KOPT-K1 (cell line): ENCODE data around the gene FCHO2.

Source experiments
- H3K27ac ChIP-seq: fragments of 200-600 bp; sonication (generic); 2 replicates; pipeline ENCODE4 v1.5.1; 2016; ENCODE audit warnings: antibody characterized with exemption, mild to moderate bottlenecking, low read depth, low read length; ENCODE audit not compliant: poor library complexity, severe bottlenecking
- H3K36me3 ChIP-seq: fragments of 200-600 bp; sonication (generic); 2 replicates; pipeline ENCODE4 v1.5.1; 2017; ENCODE audit warnings: antibody characterized with exemption, mild to moderate bottlenecking, low read length, moderate library complexity; ENCODE audit not compliant: insufficient read depth
- H3K9me3 ChIP-seq: fragments of 200-600 bp; sonication (generic); 2 replicates; pipeline ENCODE4 v1.5.1; 2017; ENCODE audit warnings: antibody characterized with exemption, low read length, mild to moderate bottlenecking; ENCODE audit not compliant: insufficient read depth, poor library complexity, severe bottlenecking

The FCHO2 gene

GRCh38 chr5:73031839-73032238 is 76.0 kb downstream of the FCHO2 start:
- no peak overlapping the region for H3K27ac ChIP-seq
- H3K36me3 ChIP-seq = no peaks in the 10 kb centered on the region
- H3K9me3 ChIP-seq = no peaks in the 10 kb centered on the region

- no peaks in the 10 kb centered on the region for H3K36me3 ChIP-seq
- H3K9me3 ChIP-seq = no peaks in the 10 kb centered on the region
- H3K27ac ChIP-seq = no peak overlapping the region
Observed at GRCh38 chr5:73032635-73033034, 76.8 kb downstream of the FCHO2 start.

GRCh38 chr5:73037545-73037944 is 81.7 kb downstream of the FCHO2 start:
- Histone ChIP-seq H3K27ac (no peak overlapping the region), H3K36me3 (no peaks in the 10 kb centered on the region), H3K9me3 (no peaks in the 10 kb centered on the region)

GRCh38 chr5:73039082-73039481 is 83.2 kb downstream of the FCHO2 start:
- Histone ChIP-seq H3K27ac (no peak overlapping the region), H3K9me3 (no peaks in the 10 kb centered on the region), H3K36me3 (no peaks in the 10 kb centered on the region)

GRCh38 chr5:73042993-73043392 is 87.2 kb downstream of the FCHO2 start:
- Histone ChIP-seq H3K27ac (no peak overlapping the region), H3K9me3 (no peaks in the 10 kb centered on the region), H3K36me3 (no peaks in the 10 kb centered on the region)

- Histone ChIP-seq H3K27ac (no peak overlapping the region), H3K36me3 (no peaks in the 10 kb centered on the region), H3K9me3 (no peaks in the 10 kb centered on the region)
Observed at GRCh38 chr5:73044546-73044945, 88.7 kb downstream of the FCHO2 start.

GRCh38 chr5:73045623-73046022 is 89.8 kb downstream of the FCHO2 start:
- Histone ChIP-seq H3K9me3 (no peaks in the 10 kb centered on the region), H3K36me3 (no peaks in the 10 kb centered on the region), H3K27ac (no peak overlapping the region)

GRCh38 chr5:73061593-73061992 is 105.8 kb downstream of the FCHO2 start:
- H3K9me3 ChIP-seq = no peaks in the 10 kb centered on the region
- no peak overlapping the region for H3K27ac ChIP-seq
- H3K36me3 ChIP-seq = no peaks in the 10 kb centered on the region

GRCh38 chr5:73066466-73066865 is 110.6 kb downstream of the FCHO2 start:
- H3K27ac ChIP-seq = no peak overlapping the region
- H3K36me3 ChIP-seq = no peaks in the 10 kb centered on the region
- no peaks in the 10 kb centered on the region for H3K9me3 ChIP-seq

GRCh38 chr5:73067213-73067612 is 111.4 kb downstream of the FCHO2 start:
- no peak overlapping the region for H3K27ac ChIP-seq
- no peaks in the 10 kb centered on the region for H3K9me3 ChIP-seq
- no peaks in the 10 kb centered on the region for H3K36me3 ChIP-seq

GRCh38 chr5:73081093-73081492 is 125.3 kb downstream of the FCHO2 start:
- H3K36me3 ChIP-seq = no peaks in the 10 kb centered on the region
- H3K9me3 ChIP-seq = no peaks in the 10 kb centered on the region
- no peak overlapping the region for H3K27ac ChIP-seq

GRCh38 chr5:73088026-73088425 is 132.2 kb downstream of the FCHO2 start:
- Histone ChIP-seq H3K27ac (no peak overlapping the region), H3K9me3 (no peaks in the 10 kb centered on the region), H3K36me3 (no peaks in the 10 kb centered on the region)

- H3K9me3 ChIP-seq = peaks cover 7% of the 10 kb centered on the region
- H3K36me3 ChIP-seq = no peaks in the 10 kb centered on the region
- no peak overlapping the region for H3K27ac ChIP-seq
Observed at GRCh38 chr5:73093943-73094342, 138.1 kb downstream of the FCHO2 start.

GRCh38 chr5:73094415-73094814 is 138.6 kb downstream of the FCHO2 start:
- Histone ChIP-seq H3K27ac (no peak overlapping the region), H3K9me3 (peaks cover 7% of the 10 kb centered on the region), H3K36me3 (no peaks in the 10 kb centered on the region)

GRCh38 chr5:73095564-73096238 is 139.9 kb downstream of the FCHO2 start:
- no peaks in the 10 kb centered on the region for H3K36me3 ChIP-seq
- H3K9me3 ChIP-seq = peaks cover 7% of the 10 kb centered on the region
- H3K27ac ChIP-seq = no peak overlapping the region

- Histone ChIP-seq H3K9me3 (peaks cover 7% of the 10 kb centered on the region), H3K36me3 (no peaks in the 10 kb centered on the region), H3K27ac (no peak overlapping the region)
Observed at GRCh38 chr5:73096239-73096575, 140.4 kb downstream of the FCHO2 start.
